Measurements from ENCODE around the gene PACRGL.
"Not testable (repeated sequence)": the region's sequence is repeated elsewhere in the genome, so short reads cannot be mapped to it uniquely, and the experiment has no call there.

The PACRGL gene

DNA sequence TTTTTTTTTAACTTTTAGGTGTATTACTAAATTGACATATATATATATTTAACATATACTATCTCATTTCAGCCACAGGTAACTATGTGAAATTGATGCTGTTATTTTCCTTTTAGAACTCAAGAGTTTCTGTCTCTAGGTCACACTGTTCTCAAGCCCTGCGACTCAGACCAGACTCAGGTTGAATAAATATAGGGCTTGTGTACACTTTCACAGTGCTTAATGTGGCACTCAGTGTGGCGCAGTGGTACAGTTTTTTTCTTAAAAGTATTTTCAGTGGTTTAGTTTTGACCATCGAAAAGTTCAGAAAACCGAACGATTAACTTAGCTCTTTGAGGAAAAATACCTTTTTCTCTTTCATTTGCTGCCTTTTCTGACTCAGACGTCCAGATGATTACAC is 24.7 kb downstream of the PACRGL start:
- DNase-seq = no peak

DNA sequence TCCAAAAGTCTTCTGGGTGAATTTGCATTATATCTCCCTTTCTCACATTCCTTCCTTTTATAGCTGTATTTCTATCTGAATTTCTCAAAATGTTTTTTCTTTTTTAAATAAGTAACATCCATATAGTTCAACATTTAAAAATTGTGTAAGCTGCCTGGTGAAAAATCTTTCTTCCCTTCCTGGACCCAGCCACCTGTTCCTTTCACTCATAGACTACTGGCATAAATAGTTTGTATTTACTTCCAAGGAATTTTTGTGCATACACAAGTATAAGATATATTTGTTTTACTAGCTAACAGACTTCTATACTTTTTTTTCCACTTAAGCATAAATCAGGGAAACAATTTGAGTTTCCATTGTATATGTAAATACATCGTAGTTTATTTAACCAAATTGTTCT is 35.7 kb downstream of the PACRGL start:
- DNase-seq = no peak

GRCh38 chr4:20746000-20746399 is 45.7 kb downstream of the PACRGL start:
- DNase-seq = not testable (repeated sequence)

- no peak for DNase-seq
These were observed 52.4 kb downstream of the PACRGL start for GRCh38 chr4:20752641-20753040.

DNA sequence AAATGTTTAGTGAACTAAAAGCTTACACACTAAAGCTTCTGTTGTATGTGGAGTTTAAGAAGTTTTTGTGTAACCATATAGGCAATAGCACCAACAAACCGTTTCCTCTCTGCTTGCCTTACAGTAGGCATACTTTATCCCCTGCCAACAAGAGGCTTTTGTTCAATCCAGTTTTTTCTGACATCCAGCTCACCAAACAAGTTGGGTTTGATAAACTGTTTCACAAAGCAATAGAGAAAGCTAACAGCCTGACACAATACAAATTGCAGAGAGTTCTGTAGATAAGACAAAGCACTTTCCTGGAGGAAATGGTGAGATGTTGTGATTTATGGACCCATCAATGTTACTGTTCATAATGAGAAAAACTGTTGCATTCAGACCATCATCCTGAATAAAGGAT is 53.8 kb downstream of the PACRGL start:
- DNase-seq = no peak

- DNase-seq = no peak
These were observed 59.8 kb downstream of the PACRGL start for GRCh38 chr4:20760053-20760452.

- DNase-seq = no peak
These were observed 61.1 kb downstream of the PACRGL start for GRCh38 chr4:20761382-20761781.

DNA sequence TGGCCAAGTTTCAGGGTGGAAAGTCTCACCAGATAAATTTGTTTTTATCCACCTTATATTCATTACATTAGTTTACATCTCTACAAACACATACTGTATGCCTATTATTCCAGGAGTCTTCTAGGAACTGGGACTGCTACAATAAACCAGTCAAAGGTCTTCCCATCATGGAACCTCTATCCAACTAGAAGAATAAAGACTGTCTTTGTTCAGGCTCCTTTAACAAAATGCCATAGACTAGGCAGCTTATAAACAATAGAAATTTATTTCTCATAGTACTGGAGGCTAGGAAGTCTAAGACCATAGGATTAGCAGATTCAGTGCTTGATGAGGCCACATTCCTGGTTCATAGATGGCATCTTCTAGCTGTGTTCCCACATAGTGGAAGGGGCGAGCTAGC is 61.6 kb downstream of the PACRGL start:
- no peak for DNase-seq

- DNase-seq = no peak
These were observed 64.2 kb downstream of the PACRGL start for GRCh38 chr4:20764366-20764992.

DNA sequence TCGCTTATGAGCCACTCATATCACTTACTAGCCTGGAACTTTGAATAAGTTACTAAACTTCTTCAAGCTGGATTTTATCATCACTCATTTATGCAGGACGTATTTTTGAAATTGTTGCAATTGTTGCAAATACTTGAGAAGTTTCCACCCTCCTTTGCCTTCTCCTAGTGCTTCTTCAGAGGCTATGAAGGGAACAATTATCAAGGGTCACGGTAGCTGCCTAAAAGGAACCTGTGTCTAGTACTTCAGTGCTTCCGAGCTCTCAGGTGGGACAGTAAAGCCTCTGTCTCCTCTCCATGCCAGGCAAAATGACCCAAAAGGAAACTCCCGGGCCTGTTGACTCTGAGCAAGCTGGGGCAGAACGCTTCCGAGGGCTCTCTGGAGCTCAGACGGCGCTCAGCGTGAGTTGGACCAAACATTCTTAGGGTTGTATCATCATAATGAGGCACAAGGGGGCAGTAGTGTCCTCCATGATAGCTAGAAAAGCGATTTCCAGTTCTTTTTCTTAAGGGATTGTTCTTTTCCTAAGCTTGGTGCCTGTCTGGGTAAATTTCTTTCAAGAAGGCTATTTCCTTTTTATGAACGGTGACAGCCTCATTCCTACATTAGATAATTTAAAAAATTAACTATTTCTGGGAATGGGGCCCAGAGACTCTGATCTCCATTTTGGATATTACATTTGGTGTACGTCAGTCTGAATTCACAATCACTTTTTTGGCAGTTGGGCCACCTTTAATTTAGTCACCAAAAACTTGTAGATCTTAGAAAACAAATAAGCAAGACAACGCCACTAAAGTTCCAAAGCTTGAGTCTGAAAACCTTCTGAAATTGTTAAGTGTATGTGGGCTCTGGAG is 73.1 kb downstream of the PACRGL start:
- DNase-seq = peak; percentile 12

DNA sequence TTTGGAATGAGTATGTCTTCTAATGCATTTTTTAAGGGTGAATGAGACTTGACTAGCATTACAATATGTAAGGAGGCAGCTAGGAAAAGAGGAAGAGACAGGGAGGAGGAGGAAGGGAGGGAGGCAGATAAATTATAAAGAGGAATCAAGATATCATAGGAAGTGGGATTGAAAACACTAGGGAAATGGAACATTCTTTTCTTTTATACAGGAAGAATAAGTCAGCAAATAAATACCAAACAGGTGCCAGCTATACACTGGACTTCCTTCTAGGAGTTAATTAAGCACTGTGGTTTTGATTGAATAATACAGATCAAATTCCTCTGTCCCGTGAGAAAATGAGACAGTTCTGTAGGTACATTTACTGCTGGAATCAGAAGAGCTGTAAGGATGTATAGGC is 78.6 kb downstream of the PACRGL start:
- DNase-seq = no peak

- not testable (repeated sequence) for DNase-seq
These were observed 82.9 kb downstream of the PACRGL start for GRCh38 chr4:20783134-20783533.

GRCh38 chr4:20787940-20788665 is 87.8 kb downstream of the PACRGL start:
- no peak for DNase-seq

All from NCI-H1694 (cell line).